H1 (cell line): Measurements from ENCODE around the gene TMEM258. TPM values are rescaled to one million over a fixed set of nuclear protein-coding genes. Genes with fewer than 3 reads are reported as not detected.

Experiments used
- BACH1 ChIP-seq: IDR thresholded peaks from 2 replicates; pipeline ENCODE4 v1.6.1; 2012; ENCODE audit warnings: low read length, improper control_type of control experiment
- CBX5 ChIP-seq: fragments of 300-800, 300-1000 bp; sonication (generic); IDR thresholded peaks from 2 replicates; pipeline ENCODE4 v1.7.1; 2016; ENCODE audit warnings: antibody characterized with exemption, low read length, low read depth
- EP300 ChIP-seq, 2 experiments: IDR thresholded peaks; 1 replicate in 1 of 2; 2 replicates in 1 of 2; pipeline ENCODE4 v1.6.1; 2011 to 2012; ENCODE audit warnings: low read depth in 2 of 2, low read length in 2 of 2, mild to moderate bottlenecking in 2 of 2, borderline replicate concordance in 1 of 2, inconsistent platforms in 1 of 2, moderate library complexity in 1 of 2
- NRF1 ChIP-seq: IDR thresholded peaks from 2 replicates; pipeline ENCODE4 v1.6.1; 2011; ENCODE audit warnings: mild to moderate bottlenecking, low read depth, low read length, improper control_type of control experiment
- RAD21 ChIP-seq, 2 experiments: IDR thresholded peaks in 1 of 2; conservative IDR thresholded peaks in 1 of 2; 2 replicates each; pipeline ENCODE4 v1.6.1; 2011; ENCODE audit warnings: low read depth in 2 of 2, low read length in 2 of 2, improper control_type of control experiment in 1 of 2, inconsistent platforms in 1 of 2, mild to moderate bottlenecking in 1 of 2, moderate library complexity in 1 of 2
- RBBP5 ChIP-seq: IDR thresholded peaks from 2 replicates; pipeline ENCODE4 v1.7.1; 2012; ENCODE audit warnings: low read depth, mild to moderate bottlenecking, inconsistent platforms, low read length, moderate library complexity, borderline replicate concordance
- SP1 ChIP-seq: IDR thresholded peaks from 2 replicates; pipeline ENCODE4 v1.6.1; 2011; ENCODE audit warnings: low read depth, low read length
- polyA plus RNA-seq, 7 experiments: library from polyadenylated mRNA; depleted of rRNA in 3 of 7; stranded (reverse) in 5 of 7; unstranded in 2 of 7; fragments of >200 nt in 5 of 7; fragments of 200-250 nt in 2 of 7; gene quantifications; 1 replicate in 5 of 7; 2 replicates in 1 of 7; 4 replicates in 1 of 7; pipeline versions ENCODE4 v1.2.1 to v1.2.3, GENCODE V29; 2011 to 2013; ENCODE audit warnings: missing spikeins in 2 of 7, mixed read lengths in 2 of 7
- total RNA-seq: library from RNA; stranded (reverse); fragmentation: NEBNext Ultra II Directional; extraction: Animal tissue kit (Norgen Biotek cat#: 25700); gene quantifications from 2 replicates; pipeline ENCODE4 v1.2.1, GENCODE V29; 2021
- TF ChIP-seq, protein P1 (sequence below): fragments of 300-600 bp; sonication (generic); IDR thresholded peaks from 2 replicates; pipeline ENCODE4 v1.7.1; 2012; ENCODE audit warnings: low read length, moderate library complexity, mild to moderate bottlenecking, inconsistent platforms; ENCODE audit not compliant: insufficient replicate concordance
- TF ChIP-seq, protein P2 (sequence below), 3 experiments: IDR thresholded peaks; 1 replicate in 2 of 3; 2 replicates in 1 of 3; pipeline versions ENCODE4 v1.5.1 to v1.6.1; 2011; ENCODE audit warnings: low read length in 3 of 3, mild to moderate bottlenecking in 3 of 3, inconsistent platforms in 2 of 3, low read depth in 1 of 3, moderate library complexity in 1 of 3; ENCODE audit not compliant: insufficient read depth in 1 of 3; ENCODE audit errors: control extremely low read depth in 1 of 3

TMEM258 gene
- total and polyA plus RNA-seq, 2 of the 8 experiments (the other 6 are each of a cell fraction or from before 2014, with no cell fraction given): 186 to 759 TPM

DNA sequence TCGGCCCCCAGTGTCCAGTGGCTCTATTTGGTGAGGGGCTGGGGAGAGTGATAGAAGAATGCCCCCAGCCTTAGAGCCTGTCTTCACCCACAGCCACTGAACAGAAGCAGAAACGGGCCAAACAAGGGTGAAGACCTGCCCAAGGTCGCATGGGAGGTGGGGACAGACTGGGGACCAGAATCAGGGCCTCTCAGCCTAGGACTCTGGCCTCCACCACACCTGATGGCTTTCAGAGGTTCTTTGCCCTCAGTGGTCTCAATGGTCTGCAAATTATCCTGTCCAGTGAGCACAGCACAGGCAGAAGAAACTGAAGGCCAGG is 44.5 kb downstream of the TMEM258 start (continued):
- TF ChIP-seq, protein P1, sequence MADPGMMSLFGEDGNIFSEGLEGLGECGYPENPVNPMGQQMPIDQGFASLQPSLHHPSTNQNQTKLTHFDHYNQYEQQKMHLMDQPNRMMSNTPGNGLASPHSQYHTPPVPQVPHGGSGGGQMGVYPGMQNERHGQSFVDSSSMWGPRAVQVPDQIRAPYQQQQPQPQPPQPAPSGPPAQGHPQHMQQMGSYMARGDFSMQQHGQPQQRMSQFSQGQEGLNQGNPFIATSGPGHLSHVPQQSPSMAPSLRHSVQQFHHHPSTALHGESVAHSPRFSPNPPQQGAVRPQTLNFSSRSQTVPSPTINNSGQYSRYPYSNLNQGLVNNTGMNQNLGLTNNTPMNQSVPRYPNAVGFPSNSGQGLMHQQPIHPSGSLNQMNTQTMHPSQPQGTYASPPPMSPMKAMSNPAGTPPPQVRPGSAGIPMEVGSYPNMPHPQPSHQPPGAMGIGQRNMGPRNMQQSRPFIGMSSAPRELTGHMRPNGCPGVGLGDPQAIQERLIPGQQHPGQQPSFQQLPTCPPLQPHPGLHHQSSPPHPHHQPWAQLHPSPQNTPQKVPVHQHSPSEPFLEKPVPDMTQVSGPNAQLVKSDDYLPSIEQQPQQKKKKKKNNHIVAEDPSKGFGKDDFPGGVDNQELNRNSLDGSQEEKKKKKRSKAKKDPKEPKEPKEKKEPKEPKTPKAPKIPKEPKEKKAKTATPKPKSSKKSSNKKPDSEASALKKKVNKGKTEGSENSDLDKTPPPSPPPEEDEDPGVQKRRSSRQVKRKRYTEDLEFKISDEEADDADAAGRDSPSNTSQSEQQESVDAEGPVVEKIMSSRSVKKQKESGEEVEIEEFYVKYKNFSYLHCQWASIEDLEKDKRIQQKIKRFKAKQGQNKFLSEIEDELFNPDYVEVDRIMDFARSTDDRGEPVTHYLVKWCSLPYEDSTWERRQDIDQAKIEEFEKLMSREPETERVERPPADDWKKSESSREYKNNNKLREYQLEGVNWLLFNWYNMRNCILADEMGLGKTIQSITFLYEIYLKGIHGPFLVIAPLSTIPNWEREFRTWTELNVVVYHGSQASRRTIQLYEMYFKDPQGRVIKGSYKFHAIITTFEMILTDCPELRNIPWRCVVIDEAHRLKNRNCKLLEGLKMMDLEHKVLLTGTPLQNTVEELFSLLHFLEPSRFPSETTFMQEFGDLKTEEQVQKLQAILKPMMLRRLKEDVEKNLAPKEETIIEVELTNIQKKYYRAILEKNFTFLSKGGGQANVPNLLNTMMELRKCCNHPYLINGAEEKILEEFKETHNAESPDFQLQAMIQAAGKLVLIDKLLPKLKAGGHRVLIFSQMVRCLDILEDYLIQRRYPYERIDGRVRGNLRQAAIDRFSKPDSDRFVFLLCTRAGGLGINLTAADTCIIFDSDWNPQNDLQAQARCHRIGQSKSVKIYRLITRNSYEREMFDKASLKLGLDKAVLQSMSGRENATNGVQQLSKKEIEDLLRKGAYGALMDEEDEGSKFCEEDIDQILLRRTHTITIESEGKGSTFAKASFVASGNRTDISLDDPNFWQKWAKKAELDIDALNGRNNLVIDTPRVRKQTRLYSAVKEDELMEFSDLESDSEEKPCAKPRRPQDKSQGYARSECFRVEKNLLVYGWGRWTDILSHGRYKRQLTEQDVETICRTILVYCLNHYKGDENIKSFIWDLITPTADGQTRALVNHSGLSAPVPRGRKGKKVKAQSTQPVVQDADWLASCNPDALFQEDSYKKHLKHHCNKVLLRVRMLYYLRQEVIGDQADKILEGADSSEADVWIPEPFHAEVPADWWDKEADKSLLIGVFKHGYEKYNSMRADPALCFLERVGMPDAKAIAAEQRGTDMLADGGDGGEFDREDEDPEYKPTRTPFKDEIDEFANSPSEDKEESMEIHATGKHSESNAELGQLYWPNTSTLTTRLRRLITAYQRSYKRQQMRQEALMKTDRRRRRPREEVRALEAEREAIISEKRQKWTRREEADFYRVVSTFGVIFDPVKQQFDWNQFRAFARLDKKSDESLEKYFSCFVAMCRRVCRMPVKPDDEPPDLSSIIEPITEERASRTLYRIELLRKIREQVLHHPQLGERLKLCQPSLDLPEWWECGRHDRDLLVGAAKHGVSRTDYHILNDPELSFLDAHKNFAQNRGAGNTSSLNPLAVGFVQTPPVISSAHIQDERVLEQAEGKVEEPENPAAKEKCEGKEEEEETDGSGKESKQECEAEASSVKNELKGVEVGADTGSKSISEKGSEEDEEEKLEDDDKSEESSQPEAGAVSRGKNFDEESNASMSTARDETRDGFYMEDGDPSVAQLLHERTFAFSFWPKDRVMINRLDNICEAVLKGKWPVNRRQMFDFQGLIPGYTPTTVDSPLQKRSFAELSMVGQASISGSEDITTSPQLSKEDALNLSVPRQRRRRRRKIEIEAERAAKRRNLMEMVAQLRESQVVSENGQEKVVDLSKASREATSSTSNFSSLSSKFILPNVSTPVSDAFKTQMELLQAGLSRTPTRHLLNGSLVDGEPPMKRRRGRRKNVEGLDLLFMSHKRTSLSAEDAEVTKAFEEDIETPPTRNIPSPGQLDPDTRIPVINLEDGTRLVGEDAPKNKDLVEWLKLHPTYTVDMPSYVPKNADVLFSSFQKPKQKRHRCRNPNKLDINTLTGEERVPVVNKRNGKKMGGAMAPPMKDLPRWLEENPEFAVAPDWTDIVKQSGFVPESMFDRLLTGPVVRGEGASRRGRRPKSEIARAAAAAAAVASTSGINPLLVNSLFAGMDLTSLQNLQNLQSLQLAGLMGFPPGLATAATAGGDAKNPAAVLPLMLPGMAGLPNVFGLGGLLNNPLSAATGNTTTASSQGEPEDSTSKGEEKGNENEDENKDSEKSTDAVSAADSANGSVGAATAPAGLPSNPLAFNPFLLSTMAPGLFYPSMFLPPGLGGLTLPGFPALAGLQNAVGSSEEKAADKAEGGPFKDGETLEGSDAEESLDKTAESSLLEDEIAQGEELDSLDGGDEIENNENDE: no peak
- TF ChIP-seq SP1 (no peak), BACH1 (no peak), EP300 (IDR thresholded peaks at IDR 0.05; ENCODE audit: borderline replicate concordance in 1 of 2, low read depth in 2 of 2, low read length in 2 of 2) (no peak), RBBP5 (no peak), NRF1 (no peak), RAD21 (IDR thresholded peaks at IDR 0.05 in 1 of 2, conservative IDR thresholded peaks at IDR 0.05 in 1 of 2; ENCODE audit: low read depth in 2 of 2, low read length in 2 of 2) (no peak), CBX5 (no peak)
- TF ChIP-seq, protein P2, sequence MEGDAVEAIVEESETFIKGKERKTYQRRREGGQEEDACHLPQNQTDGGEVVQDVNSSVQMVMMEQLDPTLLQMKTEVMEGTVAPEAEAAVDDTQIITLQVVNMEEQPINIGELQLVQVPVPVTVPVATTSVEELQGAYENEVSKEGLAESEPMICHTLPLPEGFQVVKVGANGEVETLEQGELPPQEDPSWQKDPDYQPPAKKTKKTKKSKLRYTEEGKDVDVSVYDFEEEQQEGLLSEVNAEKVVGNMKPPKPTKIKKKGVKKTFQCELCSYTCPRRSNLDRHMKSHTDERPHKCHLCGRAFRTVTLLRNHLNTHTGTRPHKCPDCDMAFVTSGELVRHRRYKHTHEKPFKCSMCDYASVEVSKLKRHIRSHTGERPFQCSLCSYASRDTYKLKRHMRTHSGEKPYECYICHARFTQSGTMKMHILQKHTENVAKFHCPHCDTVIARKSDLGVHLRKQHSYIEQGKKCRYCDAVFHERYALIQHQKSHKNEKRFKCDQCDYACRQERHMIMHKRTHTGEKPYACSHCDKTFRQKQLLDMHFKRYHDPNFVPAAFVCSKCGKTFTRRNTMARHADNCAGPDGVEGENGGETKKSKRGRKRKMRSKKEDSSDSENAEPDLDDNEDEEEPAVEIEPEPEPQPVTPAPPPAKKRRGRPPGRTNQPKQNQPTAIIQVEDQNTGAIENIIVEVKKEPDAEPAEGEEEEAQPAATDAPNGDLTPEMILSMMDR (IDR thresholded peaks at IDR 0.05; ENCODE audit: control extremely low read depth in 1 of 3, insufficient read depth in 1 of 3, low read depth in 1 of 3, low read length in 3 of 3): no peak
